ENCODE data around the gene DUSP6.

- no peak for TF ChIP-seq EZH2 (IDR thresholded peaks at IDR 0.05; ENCODE audit: borderline replicate concordance, control insufficient read depth, low read depth, low read length)
- no peak for TF ChIP-seq JUND (IDR thresholded peaks at IDR 0.05; ENCODE audit: low read depth, low read length)
- TF ChIP-seq, protein P1, sequence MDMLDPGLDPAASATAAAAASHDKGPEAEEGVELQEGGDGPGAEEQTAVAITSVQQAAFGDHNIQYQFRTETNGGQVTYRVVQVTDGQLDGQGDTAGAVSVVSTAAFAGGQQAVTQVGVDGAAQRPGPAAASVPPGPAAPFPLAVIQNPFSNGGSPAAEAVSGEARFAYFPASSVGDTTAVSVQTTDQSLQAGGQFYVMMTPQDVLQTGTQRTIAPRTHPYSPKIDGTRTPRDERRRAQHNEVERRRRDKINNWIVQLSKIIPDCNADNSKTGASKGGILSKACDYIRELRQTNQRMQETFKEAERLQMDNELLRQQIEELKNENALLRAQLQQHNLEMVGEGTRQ (IDR thresholded peaks at IDR 0.05; ENCODE audit: borderline replicate concordance, low read depth, low read length): no peak
- TF ChIP-seq HDAC6 (IDR thresholded peaks at IDR 0.05; ENCODE audit: unreplicated experiment): no peak
- no peak for TF ChIP-seq RUNX3 (IDR thresholded peaks at IDR 0.05; ENCODE audit: low read length)
- no peak for TF ChIP-seq TAF1 (IDR thresholded peaks at IDR 0.05; ENCODE audit: borderline replicate concordance, low read depth, low read length)
- no peak for TF ChIP-seq YBX1 (IDR thresholded peaks at IDR 0.05)
- TF ChIP-seq REST (IDR thresholded peaks at IDR 0.05; ENCODE audit: low read depth, low read length): no peak
- no peak for TF ChIP-seq CEBPB (IDR thresholded peaks at IDR 0.05; ENCODE audit: borderline replicate concordance in 1 of 2, low read depth in 2 of 2, low read length in 2 of 2)
- no peak for TF ChIP-seq CHD2 (IDR thresholded peaks at IDR 0.05; ENCODE audit: borderline replicate concordance, low read depth, low read length)
- no peak for TF ChIP-seq CTCF (IDR thresholded peaks at IDR 0.05 in 2 of 3, conservative IDR thresholded peaks at IDR 0.05 in 1 of 3; ENCODE audit: control insufficient read depth in 2 of 3, extremely low read depth in 1 of 3, insufficient read depth in 1 of 3, low read depth in 3 of 3, low read length in 3 of 3)
Observed at GRCh38 chr12:89359615-89360014, 7.3 kb upstream of the DUSP6 start.
